ENCODE results near the gene CTNNA2.
A peak's percentile ranks its signal among the peaks of the same experiment; 100 is the strongest.

Gene CTNNA2

GRCh38 chr2:80330527-80331450 lies 817.9 kb downstream of the CTNNA2 start:
- DNase-seq (ENCODE audit: low read depth): no peak

GRCh38 chr2:80333886-80334285 lies 821.0 kb downstream of the CTNNA2 start:
- no peak for DNase-seq (ENCODE audit: low read depth)

GRCh38 chr2:80335411-80335810 lies 822.6 kb downstream of the CTNNA2 start:
- DNase-seq (ENCODE audit: low read depth): no peak

GRCh38 chr2:80338794-80339193 lies 825.9 kb downstream of the CTNNA2 start:
- DNase-seq (ENCODE audit: low read depth): no peak

GRCh38 chr2:80340022-80340421 lies 827.2 kb downstream of the CTNNA2 start:
- DNase-seq (ENCODE audit: low read depth): no peak

- DNase-seq (ENCODE audit: low read depth): no peak
These were observed 835.2 kb downstream of the CTNNA2 start for GRCh38 chr2:80348078-80348477.

GRCh38 chr2:80348953-80349352 lies 836.1 kb downstream of the CTNNA2 start:
- DNase-seq (ENCODE audit: low read depth): no peak

GRCh38 chr2:80351231-80351630 lies 838.4 kb downstream of the CTNNA2 start:
- no peak for DNase-seq (ENCODE audit: low read depth)

GRCh38 chr2:80354858-80355257 lies 842.0 kb downstream of the CTNNA2 start:
- no peak for DNase-seq (ENCODE audit: low read depth)

- DNase-seq (ENCODE audit: low read depth): no peak
These were observed 849.1 kb downstream of the CTNNA2 start for GRCh38 chr2:80361904-80362303.

GRCh38 chr2:80363330-80363729 lies 850.5 kb downstream of the CTNNA2 start:
- DNase-seq (ENCODE audit: low read depth): no peak

- no peak for DNase-seq (ENCODE audit: low read depth)
These were observed 851.0 kb downstream of the CTNNA2 start for GRCh38 chr2:80363791-80364349.

- DNase-seq (ENCODE audit: low read depth): no peak
These were observed 851.8 kb downstream of the CTNNA2 start for GRCh38 chr2:80364524-80365212.

GRCh38 chr2:80365762-80366161 lies 852.9 kb downstream of the CTNNA2 start:
- no peak for DNase-seq (ENCODE audit: low read depth)

GRCh38 chr2:80370375-80371009 lies 857.6 kb downstream of the CTNNA2 start:
- DNase-seq (ENCODE audit: low read depth): no peak

- no peak for DNase-seq (ENCODE audit: low read depth)
These were observed 861.3 kb downstream of the CTNNA2 start for GRCh38 chr2:80374105-80374504.

- DNase-seq (ENCODE audit: low read depth): no peak
These were observed 864.2 kb downstream of the CTNNA2 start for GRCh38 chr2:80377071-80377470.

- DNase-seq (ENCODE audit: low read depth): peak; percentile 45
These were observed 867.9 kb downstream of the CTNNA2 start for GRCh38 chr2:80380736-80381135.

GRCh38 chr2:80381666-80382065 lies 868.8 kb downstream of the CTNNA2 start:
- no peak for DNase-seq (ENCODE audit: low read depth)

- DNase-seq (ENCODE audit: low read depth): peak; percentile 34
These were observed 879.6 kb downstream of the CTNNA2 start for GRCh38 chr2:80392441-80392840.

GRCh38 chr2:80393991-80394390 lies 881.1 kb downstream of the CTNNA2 start:
- DNase-seq (ENCODE audit: low read depth): no peak

GRCh38 chr2:80395251-80395650 lies 882.4 kb downstream of the CTNNA2 start:
- DNase-seq (ENCODE audit: low read depth): no peak

Measured in GM04503 (cell line).